Measurements from ENCODE around the gene CCR6.

Gene CCR6

DNA sequence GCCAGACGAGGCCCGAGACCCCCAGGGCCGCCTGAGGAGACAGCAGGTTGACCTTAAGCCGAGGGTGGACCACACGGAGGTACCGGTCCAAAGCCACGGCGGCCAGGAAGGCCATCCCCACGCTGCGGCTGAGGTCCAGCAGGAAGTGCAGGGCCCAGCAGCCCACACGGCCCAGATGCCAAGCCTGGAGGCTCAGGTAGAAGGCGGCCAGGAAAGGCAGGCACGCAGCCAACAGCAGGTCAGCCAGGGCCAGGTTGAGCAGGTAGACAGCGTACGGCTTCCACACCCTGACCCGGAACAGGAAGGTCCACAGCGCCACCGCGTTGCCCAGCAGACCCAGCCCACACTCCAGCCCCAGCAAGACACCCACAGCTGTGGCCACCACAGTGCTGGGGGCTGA is 34.5 kb downstream of the CCR6 start:
- no peak for DNase-seq (ENCODE audit: extremely low spot score)
- POLR2A ChIA-PET = no interaction called here
- TF ChIP-seq, protein P1, sequence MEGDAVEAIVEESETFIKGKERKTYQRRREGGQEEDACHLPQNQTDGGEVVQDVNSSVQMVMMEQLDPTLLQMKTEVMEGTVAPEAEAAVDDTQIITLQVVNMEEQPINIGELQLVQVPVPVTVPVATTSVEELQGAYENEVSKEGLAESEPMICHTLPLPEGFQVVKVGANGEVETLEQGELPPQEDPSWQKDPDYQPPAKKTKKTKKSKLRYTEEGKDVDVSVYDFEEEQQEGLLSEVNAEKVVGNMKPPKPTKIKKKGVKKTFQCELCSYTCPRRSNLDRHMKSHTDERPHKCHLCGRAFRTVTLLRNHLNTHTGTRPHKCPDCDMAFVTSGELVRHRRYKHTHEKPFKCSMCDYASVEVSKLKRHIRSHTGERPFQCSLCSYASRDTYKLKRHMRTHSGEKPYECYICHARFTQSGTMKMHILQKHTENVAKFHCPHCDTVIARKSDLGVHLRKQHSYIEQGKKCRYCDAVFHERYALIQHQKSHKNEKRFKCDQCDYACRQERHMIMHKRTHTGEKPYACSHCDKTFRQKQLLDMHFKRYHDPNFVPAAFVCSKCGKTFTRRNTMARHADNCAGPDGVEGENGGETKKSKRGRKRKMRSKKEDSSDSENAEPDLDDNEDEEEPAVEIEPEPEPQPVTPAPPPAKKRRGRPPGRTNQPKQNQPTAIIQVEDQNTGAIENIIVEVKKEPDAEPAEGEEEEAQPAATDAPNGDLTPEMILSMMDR (IDR thresholded peaks at IDR 0.05; ENCODE audit: control extremely low read depth, extremely low read depth, low read depth, missing control alignments) = no peak
- CTCF ChIA-PET = interaction anchor here (1.2 kb wide), 1 partner anchor 24 kb away, joined by 3 read pairs; no protein-coding TSS in a partner anchor

DNA sequence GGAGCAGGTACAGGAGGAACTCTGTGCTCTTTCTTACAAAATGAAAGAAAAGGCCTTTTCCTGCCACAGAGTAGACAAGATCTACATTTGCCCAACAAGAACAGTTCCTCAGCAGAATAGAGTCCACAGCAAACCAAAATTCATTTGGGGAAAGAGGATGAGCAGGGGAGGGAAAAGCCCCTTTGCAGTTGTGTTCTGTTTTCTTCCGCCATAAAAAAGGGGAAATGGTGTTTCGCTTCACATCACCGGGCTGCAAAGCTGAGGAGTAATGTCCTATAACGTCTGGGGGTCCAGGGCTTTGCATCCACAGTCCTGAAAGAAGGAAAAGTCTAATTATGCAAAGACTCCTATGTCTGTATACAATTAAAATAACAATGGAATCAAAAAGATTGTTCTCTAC is 35.0 kb downstream of the CCR6 start, which contains the start of gene GPR31:
TSS of gene GPR31 (minus strand) at position 118 of the 400 bp plus-strand sequence. CDS start 149 bp downstream, outside the sequence.
- TF ChIP-seq, protein P1 (IDR thresholded peaks at IDR 0.05; ENCODE audit: control extremely low read depth, extremely low read depth, low read depth, missing control alignments) = no peak
- ChIA-PET POLR2A (no interaction called here), CTCF (no interaction called here)
- no peak for DNase-seq (ENCODE audit: extremely low spot score)

DNA sequence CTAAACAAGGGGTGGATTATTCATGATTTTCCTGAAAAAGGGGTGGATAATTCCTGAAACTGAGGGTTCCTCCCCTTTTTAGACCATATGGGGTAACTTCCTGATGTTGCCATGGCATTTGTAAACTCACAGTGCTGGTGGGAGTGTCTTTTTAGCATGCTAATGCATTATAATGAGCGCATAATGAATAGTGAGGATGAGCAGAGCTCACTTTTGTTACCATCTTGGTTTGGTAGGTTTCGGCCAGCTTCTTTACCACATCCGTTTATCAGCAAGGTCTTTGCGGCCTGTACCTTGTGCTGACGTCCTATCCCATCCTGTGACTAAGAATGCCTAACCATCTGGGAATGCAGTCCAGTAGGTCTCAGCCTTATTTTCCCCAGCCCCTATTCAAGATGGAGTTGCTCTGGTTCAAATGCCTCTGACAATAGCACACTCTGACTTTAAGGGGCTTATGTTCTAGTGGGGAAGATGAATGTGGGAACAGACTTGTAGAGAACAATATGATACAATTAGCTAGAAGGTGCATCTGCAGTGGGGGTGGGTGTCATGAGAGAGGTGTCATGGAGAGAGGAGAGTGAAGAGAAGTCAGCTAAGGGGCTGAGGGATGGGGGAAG is 39.1 kb downstream of the CCR6 start:
- ChIA-PET CTCF (interaction anchor here (2.0 kb wide), 1 partner anchor 18 kb away, joined by 5 read pairs; no protein-coding TSS in a partner anchor), POLR2A (no interaction called here)
- DNase-seq (ENCODE audit: extremely low spot score) = no peak
- TF ChIP-seq, protein P1 (IDR thresholded peaks at IDR 0.05; ENCODE audit: control extremely low read depth, extremely low read depth, low read depth, missing control alignments) = no peak

DNA sequence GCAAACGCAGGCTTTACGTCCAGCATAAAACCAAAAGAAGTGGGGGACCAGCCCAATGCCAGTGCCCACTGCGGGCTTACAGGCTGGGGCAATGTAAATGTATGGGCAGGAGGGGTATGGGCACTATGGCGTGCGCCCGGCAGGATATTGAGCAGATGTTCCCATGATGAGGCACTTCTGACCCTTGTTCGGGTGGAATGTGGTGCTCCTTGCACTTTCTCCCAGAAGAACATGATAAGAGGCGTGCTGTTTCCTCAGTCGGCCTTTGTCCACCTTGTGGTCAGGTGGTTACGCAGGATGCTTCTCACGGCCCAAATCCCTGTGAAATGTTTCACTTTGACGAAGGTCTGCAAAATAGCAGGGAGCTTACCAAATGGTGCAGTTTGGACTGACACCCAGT is 39.7 kb downstream of the CCR6 start:
- TF ChIP-seq, protein P1 (IDR thresholded peaks at IDR 0.05; ENCODE audit: control extremely low read depth, extremely low read depth, low read depth, missing control alignments) = no peak
- DNase-seq (ENCODE audit: extremely low spot score) = no peak
- CTCF ChIA-PET = no interaction called here
- POLR2A ChIA-PET = no interaction called here

DNA sequence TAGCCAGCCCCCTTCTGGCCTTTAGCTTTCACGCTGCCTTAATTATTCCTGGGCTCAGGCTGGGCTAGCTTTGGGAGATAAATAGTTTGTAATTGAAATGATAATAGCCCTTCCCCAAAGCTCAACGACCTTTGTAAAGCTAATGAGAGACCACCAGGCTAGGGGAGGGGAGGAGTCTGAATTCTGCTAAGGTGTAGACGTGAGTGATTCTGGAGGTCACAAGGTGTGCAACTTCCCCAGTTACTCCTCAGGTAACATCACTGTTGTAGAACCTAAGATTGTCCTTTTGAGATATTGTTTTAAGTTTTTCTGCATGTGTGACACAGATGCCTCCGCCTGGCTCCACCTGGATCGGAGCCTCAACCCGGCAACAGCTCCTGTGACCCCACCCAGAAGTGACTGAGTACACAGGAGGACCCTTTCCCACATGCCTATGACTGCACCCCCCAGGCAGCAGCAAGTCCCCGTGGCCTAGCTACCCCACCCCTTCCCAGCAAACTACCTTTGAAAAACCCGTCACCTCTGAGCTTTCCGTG is 40.6 kb downstream of the CCR6 start:
- POLR2A ChIA-PET = no interaction called here
- TF ChIP-seq, protein P1 (IDR thresholded peaks at IDR 0.05; ENCODE audit: control extremely low read depth, extremely low read depth, low read depth, missing control alignments) = no peak
- CTCF ChIA-PET = interaction anchor here (1.1 kb wide), 1 partner anchor 389 kb away, joined by 4 read pairs; no protein-coding TSS in a partner anchor
- no peak for DNase-seq (ENCODE audit: extremely low spot score)

DNA sequence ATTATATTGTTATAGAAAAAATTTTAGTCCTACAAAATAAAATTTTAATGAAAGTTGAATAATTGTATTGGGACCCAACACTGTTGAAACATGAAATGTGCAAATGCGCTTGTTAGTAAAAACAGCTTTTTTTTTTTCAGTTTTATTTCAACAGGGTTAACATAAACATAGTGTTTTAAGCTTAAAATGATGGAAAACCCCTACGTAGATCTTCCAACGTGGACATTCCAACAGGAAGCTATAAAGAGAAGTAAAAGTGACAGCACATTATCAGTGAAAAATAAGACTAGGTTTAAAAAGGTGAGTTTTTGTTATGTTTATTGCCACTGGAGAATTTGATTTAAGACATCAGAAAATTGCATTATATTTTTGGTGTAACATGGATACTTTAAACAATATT is 41.4 kb downstream of the CCR6 start:
- DNase-seq (ENCODE audit: extremely low spot score) = no peak
- TF ChIP-seq, protein P1 (IDR thresholded peaks at IDR 0.05; ENCODE audit: control extremely low read depth, extremely low read depth, low read depth, missing control alignments) = no peak
- ChIA-PET CTCF (no interaction called here), POLR2A (no interaction called here)
